ENCODE results near the gene C4A.
A peak's percentile ranks its signal among the peaks of the same experiment; 100 is the strongest.

- TF ChIP-seq, protein P1, sequence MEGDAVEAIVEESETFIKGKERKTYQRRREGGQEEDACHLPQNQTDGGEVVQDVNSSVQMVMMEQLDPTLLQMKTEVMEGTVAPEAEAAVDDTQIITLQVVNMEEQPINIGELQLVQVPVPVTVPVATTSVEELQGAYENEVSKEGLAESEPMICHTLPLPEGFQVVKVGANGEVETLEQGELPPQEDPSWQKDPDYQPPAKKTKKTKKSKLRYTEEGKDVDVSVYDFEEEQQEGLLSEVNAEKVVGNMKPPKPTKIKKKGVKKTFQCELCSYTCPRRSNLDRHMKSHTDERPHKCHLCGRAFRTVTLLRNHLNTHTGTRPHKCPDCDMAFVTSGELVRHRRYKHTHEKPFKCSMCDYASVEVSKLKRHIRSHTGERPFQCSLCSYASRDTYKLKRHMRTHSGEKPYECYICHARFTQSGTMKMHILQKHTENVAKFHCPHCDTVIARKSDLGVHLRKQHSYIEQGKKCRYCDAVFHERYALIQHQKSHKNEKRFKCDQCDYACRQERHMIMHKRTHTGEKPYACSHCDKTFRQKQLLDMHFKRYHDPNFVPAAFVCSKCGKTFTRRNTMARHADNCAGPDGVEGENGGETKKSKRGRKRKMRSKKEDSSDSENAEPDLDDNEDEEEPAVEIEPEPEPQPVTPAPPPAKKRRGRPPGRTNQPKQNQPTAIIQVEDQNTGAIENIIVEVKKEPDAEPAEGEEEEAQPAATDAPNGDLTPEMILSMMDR (IDR thresholded peaks at IDR 0.05): peak in 1 of 6 experiments; percentile 12
- no peak for TF ChIP-seq POLR2A (IDR thresholded peaks at IDR 0.05)
Observed at GRCh38 chr6:32046450-32047083, 64.7 kb downstream of the C4A start.
